HG02884 (cell line): ENCODE measurements around the gene CAMTA1.
"Not testable (repeated sequence)": the region's sequence is repeated elsewhere in the genome, so short reads cannot be mapped to it uniquely, and the experiment has no call there.

Experiments
- ATAC-seq: cut with Tn5 transposase; IDR thresholded peaks from one replicate; pipeline ENCODE4 v1.9.1; 2021; ENCODE audit warnings: mild to moderate bottlenecking, moderate library complexity; ENCODE audit not compliant: unreplicated experiment

CAMTA1 gene, protein sequence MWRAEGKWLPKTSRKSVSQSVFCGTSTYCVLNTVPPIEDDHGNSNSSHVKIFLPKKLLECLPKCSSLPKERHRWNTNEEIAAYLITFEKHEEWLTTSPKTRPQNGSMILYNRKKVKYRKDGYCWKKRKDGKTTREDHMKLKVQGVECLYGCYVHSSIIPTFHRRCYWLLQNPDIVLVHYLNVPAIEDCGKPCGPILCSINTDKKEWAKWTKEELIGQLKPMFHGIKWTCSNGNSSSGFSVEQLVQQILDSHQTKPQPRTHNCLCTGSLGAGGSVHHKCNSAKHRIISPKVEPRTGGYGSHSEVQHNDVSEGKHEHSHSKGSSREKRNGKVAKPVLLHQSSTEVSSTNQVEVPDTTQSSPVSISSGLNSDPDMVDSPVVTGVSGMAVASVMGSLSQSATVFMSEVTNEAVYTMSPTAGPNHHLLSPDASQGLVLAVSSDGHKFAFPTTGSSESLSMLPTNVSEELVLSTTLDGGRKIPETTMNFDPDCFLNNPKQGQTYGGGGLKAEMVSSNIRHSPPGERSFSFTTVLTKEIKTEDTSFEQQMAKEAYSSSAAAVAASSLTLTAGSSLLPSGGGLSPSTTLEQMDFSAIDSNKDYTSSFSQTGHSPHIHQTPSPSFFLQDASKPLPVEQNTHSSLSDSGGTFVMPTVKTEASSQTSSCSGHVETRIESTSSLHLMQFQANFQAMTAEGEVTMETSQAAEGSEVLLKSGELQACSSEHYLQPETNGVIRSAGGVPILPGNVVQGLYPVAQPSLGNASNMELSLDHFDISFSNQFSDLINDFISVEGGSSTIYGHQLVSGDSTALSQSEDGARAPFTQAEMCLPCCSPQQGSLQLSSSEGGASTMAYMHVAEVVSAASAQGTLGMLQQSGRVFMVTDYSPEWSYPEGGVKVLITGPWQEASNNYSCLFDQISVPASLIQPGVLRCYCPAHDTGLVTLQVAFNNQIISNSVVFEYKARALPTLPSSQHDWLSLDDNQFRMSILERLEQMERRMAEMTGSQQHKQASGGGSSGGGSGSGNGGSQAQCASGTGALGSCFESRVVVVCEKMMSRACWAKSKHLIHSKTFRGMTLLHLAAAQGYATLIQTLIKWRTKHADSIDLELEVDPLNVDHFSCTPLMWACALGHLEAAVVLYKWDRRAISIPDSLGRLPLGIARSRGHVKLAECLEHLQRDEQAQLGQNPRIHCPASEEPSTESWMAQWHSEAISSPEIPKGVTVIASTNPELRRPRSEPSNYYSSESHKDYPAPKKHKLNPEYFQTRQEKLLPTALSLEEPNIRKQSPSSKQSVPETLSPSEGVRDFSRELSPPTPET (N-terminal part only)

DNA sequence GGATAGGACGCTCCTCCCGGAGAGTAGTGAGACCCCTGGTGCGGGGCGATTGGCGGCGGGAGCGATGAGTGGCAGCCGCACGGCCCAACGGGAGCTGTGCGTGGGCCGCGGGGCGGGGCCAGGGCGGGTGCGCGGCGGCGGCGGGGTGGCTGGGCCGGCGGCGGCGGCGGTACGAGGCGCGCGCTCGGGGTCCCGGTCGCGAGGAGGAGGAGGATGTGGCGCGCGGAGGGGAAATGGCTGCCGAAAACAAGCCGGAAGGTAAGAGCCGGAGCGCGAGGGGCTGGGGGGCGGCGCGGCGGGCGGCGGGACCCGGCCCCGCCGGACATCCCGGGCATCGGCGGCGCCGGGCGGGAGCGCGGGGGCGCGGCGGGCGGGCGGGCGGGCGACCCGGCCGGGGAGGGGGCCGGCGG, at the start of gene CAMTA1:
Gene CAMTA1 (plus strand): TSS at position 137 of the 410 bp plus-strand sequence. CDS start 77 bp downstream, at position 214.
- no peak for ATAC-seq

DNA sequence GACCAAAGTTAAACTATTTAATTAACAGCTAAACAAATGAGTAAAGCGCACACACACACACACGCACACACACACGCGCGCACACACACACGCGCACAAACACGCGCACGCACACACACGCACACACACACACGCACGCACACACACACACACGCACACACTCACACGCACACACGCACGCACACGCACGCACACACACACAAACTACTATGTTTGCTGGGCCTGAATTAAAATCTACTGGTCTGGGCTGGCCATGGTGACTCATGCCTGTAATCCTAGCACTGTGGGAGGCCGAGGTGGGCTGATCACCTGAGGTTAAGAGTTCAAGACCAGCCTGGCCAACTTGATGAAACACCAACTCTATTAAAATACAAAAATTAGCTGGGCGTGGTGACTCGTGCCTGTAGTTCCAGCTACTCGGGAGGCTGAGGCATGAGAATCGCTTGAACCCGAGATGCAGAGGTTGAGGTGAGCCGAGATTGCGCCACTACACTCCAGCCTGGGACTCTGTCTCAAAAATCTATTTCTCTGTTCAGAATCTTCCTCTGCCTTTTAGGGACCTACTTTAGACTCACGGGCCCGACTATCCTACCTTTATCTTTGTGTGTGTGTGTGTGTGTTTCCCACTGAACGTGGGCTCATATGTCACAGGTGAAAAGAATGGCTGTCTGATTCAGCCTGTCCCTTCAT, 46.1 kb upstream of the CAMTA1 start:
- no peak for ATAC-seq

DNA sequence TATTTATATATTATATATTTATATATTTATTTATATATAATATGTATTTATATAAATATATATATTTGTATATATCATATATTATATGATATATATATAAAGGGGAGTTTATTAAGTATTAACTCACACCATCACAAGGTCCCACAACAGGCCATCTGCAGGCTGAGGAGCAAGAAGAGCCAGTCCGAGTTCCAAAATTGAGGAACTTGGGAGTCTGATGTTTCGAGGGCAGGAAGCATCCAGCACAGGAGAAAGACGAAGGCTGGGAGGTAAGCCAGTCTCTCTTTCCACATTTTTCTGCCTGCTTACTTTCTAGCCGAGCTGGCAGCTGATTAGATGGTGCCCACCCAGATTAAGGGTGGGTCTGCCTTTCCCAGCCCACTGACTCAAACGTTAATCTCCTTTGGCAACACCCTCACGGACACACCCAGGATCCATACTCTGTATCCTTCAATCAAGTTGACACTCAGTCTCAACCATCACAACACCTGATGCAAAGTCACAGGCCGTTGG, 42.5 kb upstream of the CAMTA1 start:
- ATAC-seq = not testable (repeated sequence)

DNA sequence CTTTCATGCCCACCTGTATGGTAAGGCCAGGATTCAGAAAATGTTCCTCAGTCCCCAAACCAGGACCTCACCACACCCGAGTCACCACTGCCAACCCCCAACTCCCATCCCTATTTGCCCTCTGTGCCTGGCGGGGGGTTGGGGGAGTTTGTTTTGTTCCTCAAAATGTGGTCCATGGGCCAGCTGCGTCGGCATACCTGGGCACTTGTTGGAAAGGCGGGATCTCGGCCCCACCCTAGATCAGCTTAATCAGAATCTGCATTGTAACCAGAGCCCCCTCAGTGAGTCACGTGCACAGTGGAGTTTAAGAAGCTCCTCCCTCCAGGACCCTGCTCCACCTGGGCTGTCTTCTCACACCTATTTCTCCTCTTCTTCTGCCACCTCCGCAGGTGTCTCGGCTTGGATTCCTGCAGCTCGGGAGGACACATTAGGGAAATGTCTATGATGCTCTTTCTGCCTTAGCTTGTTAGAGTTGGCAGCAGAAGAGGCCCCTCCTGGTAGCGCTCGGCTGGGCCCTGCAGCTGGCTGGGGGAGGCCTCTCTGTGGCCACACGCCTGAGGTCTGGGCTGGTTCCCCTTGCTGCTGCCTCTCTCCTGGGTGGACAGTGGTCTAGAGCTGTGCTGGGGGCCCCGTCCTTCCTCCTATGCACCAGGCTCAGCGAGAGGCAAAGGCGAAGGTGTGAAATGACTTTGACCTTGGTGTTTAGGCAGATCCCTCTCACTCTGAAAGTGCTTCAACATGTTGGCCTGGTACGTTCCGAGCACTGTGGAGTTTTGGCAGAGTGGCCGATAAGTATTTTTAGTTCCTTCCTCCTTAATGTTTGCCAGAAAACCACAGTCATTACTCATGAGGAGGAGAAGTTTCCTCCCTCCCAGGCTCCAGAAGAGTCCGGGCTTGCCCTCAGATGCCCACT, 41.8 kb upstream of the CAMTA1 start:
- ATAC-seq = no peak

DNA sequence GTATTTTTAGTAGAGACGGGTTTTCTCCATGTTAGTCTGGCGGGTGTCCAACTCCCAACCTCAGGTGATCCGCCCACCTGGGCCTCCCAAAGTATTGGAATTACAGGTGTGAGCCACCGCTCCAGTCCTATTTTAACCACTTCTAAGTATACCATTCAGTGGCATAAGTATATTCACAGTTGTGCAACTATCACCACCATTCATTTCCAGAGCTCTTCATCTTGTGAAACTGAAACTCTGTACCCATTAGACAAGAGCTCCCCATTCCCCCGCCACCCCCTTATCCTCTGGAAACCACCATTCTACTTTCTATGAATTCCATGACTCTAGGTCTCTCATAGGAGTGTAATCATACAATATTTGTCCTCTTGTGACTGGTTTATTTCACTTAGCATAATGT, 40.2 kb upstream of the CAMTA1 start:
- ATAC-seq = no peak

DNA sequence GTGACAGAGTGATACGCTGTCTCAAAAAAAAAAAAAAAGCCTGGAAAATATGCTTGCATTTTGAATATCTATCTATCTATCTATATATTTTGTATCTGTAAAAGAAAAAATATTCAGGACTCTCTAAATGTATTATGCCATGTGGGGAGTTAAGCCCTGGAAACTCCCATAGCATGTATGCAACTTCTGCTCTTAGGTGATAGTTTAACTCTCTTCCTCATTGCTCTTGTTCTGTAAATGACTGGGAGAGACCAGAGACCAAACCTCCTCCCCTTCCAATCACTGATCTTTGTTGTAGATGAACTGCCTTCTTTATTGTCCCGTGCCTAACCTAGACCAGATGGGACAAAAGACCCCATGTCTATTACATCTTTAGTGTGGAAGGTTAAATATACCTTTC, 37.6 kb upstream of the CAMTA1 start:
- no peak for ATAC-seq

DNA sequence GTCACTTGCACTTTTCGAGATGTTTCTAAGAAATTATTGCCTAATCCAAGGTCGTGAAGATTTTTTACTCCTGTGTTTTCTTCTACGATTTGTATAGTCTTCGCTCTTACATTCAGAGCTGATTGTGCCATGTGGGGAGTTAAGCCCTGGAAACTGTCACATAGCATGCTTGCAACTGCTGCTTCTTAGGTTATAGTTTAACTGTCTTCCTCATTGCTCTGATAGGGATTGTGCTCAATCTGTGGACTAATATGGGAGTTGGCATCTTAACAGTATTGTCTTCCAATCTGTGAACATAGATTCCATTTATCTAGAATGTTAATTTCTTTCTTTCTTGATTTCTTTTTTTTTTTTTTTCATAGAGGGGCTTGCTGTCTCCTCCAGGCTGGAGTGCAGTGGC, 34.8 kb upstream of the CAMTA1 start:
- no peak for ATAC-seq

DNA sequence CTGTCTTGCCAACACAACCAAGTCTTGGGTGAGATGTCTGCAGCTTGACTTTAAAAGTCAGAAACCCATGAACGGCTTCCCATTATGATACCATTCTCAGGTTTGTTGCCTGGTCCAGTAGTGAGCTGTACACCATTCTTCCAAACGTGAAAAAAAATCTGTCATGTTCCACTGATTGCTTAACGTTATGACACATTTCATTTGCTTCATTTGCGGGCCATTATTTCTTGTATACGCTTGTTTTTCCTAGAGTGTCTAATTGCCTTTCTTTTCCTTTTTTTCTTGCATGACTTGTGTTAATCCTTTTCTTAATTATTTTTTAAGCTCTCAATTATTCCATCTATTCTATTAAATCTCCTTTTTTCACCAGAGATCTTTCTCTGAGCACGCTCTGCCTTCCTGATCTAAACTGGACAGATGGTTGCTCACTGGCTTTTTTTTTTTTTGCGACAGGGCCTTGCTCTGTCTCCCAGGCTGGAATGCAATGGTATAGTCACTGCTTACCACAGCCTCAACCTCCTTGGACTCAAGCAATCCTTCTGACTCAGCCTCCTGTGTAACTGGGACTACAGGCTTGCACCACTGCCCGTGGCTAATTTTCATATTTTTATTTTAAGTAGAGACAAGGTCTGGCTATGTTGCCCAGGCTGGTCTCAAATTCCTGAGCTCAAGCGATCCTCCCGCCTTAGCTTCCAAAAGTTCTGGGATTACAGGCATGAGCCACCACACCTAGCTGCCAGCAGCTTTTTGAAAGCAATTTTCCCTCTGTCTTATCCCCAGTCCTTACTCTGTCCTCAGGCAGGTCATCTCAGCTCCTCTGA, 31.7 kb upstream of the CAMTA1 start:
- no peak for ATAC-seq

DNA sequence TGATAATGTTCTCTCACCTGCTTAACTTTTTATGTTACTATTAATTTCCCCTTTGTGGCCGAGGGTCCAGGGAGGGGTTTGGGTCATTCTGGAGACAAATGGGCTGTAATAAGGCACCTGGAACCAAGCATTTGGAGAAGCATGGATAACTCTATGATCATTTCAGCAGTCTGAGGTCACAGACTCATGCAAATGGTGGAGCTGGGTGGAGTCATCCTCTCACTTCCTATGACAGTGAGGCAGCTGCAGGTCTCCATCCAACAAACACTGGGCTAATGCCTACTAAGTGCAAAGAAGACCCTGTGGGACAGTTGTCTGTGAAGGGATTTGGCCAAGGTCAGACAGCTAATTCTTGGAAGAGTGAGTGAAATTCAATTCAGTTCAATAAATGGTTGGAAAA, 28.8 kb upstream of the CAMTA1 start:
- ATAC-seq = no peak

DNA sequence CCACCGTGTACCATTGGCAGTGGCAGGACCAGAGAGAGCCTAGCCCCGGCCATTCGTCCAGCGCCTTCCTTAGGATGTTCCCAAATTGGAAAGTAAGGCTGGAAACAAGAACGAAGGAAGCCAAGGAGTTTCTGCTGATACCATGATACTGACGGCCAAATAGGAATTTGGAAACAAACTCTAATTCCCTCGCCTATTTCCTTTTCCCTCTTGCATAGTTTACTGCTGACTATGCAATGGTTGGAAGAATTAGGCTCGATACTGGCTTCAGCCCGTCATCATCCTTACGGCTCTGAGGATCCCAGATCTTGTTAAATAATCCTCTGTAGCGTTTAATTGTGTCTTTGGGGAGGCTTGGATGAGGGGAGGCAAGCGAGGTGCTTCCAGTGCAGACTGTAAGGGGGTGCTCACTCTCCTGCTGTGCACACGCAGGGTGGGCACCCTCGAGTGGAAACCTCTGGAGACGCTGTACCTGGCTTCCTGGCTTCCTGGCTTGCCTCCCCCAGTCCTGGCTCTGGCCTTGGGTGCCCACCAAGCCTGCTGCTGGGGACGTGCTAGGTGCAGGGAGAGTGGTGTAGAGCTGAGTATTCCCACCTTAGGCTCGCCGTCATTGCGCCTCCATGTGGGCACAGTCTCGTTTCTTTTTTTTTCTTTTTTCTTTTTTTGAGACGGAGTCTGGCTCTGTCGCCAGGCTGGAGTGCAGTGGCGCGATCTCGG, 27.4 kb upstream of the CAMTA1 start:
- ATAC-seq = no peak

DNA sequence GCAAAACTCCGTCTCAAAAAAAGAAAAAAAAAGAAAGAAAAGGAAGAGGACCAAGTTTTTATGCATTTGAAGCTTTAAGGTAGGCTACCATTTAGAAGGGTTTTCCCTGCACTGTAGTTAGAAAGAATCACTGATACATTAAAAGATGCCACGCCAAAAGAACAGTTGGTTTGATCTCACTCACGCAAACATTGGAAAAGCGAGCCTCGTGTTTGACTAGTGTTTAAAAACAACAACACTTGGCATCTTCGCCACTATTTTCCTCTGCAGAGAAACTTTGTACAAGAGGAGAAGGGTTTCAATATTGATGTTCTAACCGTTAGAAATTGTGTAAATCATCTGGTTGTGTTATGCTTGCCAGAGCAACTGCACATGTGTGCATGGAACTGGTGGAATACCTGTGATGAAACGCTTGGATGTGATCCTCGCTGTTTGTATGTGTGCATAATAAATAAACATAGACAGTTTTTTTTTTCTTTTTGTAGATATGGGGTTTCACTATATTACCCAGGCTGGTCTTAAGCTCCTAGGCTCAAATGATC, 24.0 kb upstream of the CAMTA1 start:
- ATAC-seq = no peak

DNA sequence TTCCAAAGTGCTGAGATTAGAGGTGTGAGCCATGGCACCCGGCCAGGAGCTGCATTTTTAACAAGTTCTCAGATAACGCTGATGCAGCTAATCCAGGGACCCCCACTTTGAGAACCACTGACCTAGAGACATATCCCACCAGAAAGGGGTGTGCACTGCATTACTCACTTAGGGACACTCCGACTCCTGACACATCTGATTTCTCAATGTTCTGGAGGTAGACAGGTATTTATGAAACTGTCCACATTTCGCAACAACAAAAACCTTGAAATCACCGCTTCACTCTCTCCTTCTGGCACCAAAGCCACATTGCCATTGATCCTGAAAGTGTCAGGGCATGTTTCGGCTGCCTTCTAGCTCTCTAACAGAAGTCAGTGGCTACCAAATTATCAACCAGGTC, 23.2 kb upstream of the CAMTA1 start:
- no peak for ATAC-seq

DNA sequence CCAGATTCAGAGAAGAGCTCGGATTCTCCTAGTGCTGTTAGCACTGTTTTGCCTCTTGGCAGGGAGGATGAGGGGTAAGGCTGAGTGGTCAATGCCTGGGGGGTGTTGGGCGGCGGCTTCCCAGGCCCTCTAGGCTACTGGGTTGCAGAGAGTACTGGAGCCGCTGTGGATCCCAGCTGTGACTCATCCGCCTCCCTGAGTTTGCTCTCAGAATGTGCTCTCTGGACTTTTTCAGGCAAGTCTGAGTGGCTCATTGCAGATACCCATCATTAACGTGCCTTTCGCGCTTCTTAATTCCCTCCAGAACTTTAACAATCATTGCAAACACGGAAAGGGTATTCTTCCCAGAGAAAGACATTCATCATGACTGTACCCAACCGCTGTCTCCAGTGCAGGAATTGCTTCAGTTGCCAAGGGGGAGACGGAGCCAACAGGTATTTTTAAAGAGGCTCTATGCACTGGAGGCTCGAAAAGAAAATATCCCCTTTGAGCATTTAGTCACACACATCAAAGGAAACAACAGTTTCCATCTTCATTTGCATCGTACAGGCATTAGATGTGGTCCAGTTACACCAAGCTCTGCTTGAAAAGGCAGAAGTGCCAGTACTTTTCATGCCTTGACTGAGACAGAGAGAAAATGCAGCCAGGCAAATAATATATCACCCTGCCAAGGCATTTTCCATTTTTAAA, 14.4 kb upstream of the CAMTA1 start:
- no peak for ATAC-seq

DNA sequence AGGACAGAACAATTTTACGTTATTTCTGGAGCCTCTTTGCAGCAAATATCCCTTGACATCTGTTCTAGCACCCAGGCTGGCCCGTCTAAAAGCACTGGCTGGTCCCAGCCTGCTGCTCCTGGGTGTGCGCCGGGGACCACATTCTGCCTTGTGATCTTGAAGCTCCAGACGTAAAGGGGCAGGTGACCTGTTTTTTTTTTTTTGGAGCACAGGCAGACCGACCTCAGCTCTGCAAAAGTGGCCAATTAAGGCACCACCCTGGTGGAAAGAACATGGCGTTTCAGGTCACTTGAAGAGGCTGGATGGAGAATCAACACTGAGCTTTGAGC, 13.8 kb upstream of the CAMTA1 start:
- no peak for ATAC-seq

DNA sequence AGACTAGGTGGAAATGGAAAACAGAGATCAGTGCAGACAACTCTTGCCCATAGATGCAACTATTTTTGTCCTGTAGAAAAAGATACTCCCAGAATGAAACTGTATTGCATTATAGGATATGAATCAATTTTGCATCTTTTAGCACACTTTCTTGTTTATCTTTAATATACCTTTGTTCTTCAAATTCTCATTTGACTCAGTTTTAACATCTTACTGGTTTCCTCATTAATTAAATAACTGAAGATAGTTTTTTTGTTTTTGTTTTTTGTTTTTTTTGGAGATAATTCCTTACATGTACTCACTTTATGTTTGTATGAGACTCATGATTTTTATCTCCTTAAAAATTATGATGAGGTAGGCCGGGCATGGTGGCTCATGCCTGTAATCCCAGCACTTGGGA, 10.9 kb upstream of the CAMTA1 start:
- no peak for ATAC-seq

DNA sequence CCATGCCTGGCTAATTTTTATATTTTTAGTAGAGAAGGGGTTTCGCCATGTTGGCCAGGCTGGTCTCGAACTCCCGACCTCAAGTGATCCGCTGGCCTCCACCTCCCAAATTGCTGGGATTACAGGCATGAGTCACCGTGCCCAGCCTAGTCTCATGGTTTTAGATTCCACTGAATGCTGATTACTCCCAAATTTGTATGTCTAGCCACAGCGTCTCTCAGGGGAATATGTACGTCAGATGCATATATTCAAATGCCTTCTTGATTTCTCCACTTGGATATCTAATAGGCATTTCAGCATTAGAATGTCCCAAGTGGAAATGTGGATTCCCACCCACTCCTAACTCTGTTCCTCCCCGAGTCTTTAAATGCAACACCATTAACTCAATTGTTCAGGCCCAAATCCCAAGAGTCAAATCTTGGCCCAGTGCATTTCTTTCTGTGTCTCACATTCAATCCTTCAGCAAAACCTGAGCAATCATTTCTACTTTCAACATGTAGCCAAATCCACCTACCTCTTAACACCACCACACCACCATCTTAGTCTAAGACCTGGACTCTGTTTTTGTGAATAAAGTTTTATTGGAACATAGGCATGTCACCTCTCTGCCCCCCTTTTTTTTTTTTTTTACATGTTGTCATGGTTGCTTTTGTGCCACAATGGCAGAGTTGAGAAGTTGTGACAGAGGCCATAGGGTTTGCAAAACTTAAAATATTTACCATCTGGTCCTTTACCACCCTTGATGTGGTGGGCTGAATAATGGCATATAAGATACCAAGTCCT, 9.8 kb upstream of the CAMTA1 start:
- no peak for ATAC-seq
